Thyroid gland (tissue), 4 donors: Measurements from ENCODE around the gene FAM153A. TPM values are rescaled to one million over a fixed set of nuclear protein-coding genes. Genes with fewer than 3 reads are reported as not detected.

Experiments used
- total RNA-seq, 4 donors: library from RNA; depleted of rRNA; stranded (reverse); fragments of >200 nt; gene quantifications; one replicate each; pipeline ENCODE4 v1.2.3, GENCODE V29; 2016

FAM153A gene
- total RNA-seq, 4 donors from 2014 or later = 0.46 to 11.4 (median 2.1) TPM

Other genes with a start within 250 kb of the FAM153A start
- gene FAM193B, start 228.3 kb downstream of the FAM153A start, total RNA-seq = 10 to 100 TPM; 38.0 to 54.7 (median 46.6) TPM
- gene TMED9, start 190.7 kb downstream of the FAM153A start, total RNA-seq = 100 to 1,000 TPM in 2 of 4 donors, 10 to 100 TPM in 2; 86.9 to 162 (median 115) TPM
- gene B4GALT7, start 182.8 kb downstream of the FAM153A start, total RNA-seq = 10 to 100 TPM; 27.9 to 47.2 (median 38.9) TPM
- not detected for gene PROP1, start 213.3 kb upstream of the FAM153A start, total RNA-seq